OCI-LY3 (cell line): ENCODE data around the gene PGS1.

Experiments used
- CTCF ChIP-seq: fragments of 200-600, 300-600 bp; sonication (generic); IDR thresholded peaks from 2 replicates; pipeline ENCODE4 v1.5.1; 2014; ENCODE audit warnings: antibody characterized with exemption, low read length, low read depth
- EZH2phosphoT487 ChIP-seq: fragments of 200-600 bp; shearing (Covaris generic); IDR thresholded peaks from 2 replicates; pipeline ENCODE4 v1.6.1; 2018; ENCODE audit warnings: antibody characterized with exemption, mixed run types, low read depth

- TF ChIP-seq CTCF (no peak), EZH2phosphoT487 (no peak)
Observed at GRCh38 chr17:78374189-78374588, 4.3 kb upstream of the PGS1 start.
